Dedifferentiated amniotic fluid mesenchymal stem cell (primary cell): ENCODE data around the gene RPLP1.
"Not testable (repeated sequence)": the region's sequence is repeated elsewhere in the genome, so short reads cannot be mapped to it uniquely, and the experiment has no call there.

Source experiments
- DNase-seq: peaks from one replicate; pipeline ENCODE4 v3.0.0-alpha.2; 2016; ENCODE audit errors: extremely low spot score

Gene RPLP1

GRCh38 chr15:69439623-69440022 lies 13.0 kb upstream of the RPLP1 start:
- DNase-seq, result no peak

- DNase-seq, result no peak
These were observed 9.5 kb upstream of the RPLP1 start for GRCh38 chr15:69443032-69443611.

GRCh38 chr15:69444686-69445085 lies 7.9 kb upstream of the RPLP1 start:
- DNase-seq, result no peak

- DNase-seq, result no peak
These were observed 5.7 kb upstream of the RPLP1 start for GRCh38 chr15:69446953-69447352.

- not testable (repeated sequence) for DNase-seq
These were observed 2.4 kb upstream of the RPLP1 start for GRCh38 chr15:69450221-69450620.

GRCh38 chr15:69450968-69451695 lies 1.5 kb upstream of the RPLP1 start:
- no peak for DNase-seq

- DNase-seq, result no peak
These were observed 497 bp upstream of the RPLP1 start for GRCh38 chr15:69451951-69452691.

- DNase-seq, result no peak
These were observed 2.3 kb downstream of the RPLP1 start for GRCh38 chr15:69454953-69455352.

- no peak for DNase-seq
These were observed 3.9 kb downstream of the RPLP1 start for GRCh38 chr15:69456208-69457166.

GRCh38 chr15:69457304-69458280 lies 5.0 kb downstream of the RPLP1 start:
- DNase-seq, result no peak

- no peak for DNase-seq
These were observed 6.4 kb downstream of the RPLP1 start for GRCh38 chr15:69459066-69459465.

GRCh38 chr15:69460481-69460880 lies 7.9 kb downstream of the RPLP1 start:
- DNase-seq, result no peak

GRCh38 chr15:69462030-69462492 lies 9.4 kb downstream of the RPLP1 start:
- no peak for DNase-seq

GRCh38 chr15:69462493-69463181 lies 10.0 kb downstream of the RPLP1 start:
- peak; percentile 98 for DNase-seq

GRCh38 chr15:69463182-69463756 lies 10.7 kb downstream of the RPLP1 start:
- no peak for DNase-seq

GRCh38 chr15:69465253-69465652 lies 12.6 kb downstream of the RPLP1 start:
- DNase-seq, result no peak

- no peak for DNase-seq
These were observed 14.1 kb downstream of the RPLP1 start for GRCh38 chr15:69466733-69467132.

GRCh38 chr15:69467636-69468035 lies 15.0 kb downstream of the RPLP1 start:
- no peak for DNase-seq
